Esophagus squamous epithelium (tissue), 5 donors: ENCODE results near the gene CACFD1. TPM values are rescaled to one million over a fixed set of nuclear protein-coding genes. Genes with fewer than 3 reads are reported as not detected.

Source experiments
- DNase-seq: peaks from one replicate; lab custom pipeline; 2025; lab: John Stamatoyannopoulos, UW
- H3K27ac ChIP-seq, 4 donors: fragments of 200-600 bp; sonication (generic); one replicate each; pipeline ENCODE4 v1.5.1; 2016 to 2019; ENCODE audit warnings: mild to moderate bottlenecking in 1 of 4
- H3K27me3 ChIP-seq, 4 donors: fragments of 200-600 bp; sonication (generic); 1 replicate in 3 of 4; 2 replicates in 1 of 4; pipeline versions ENCODE4 v1.5.1 to v1.6.0; 2017 to 2021; ENCODE audit warnings: antibody characterized with exemption in 1 of 4
- H3K36me3 ChIP-seq, 3 donors: fragments of 200-600 bp; sonication (generic); one replicate each; pipeline ENCODE4 v1.5.1; 2016 to 2019
- H3K4me1 ChIP-seq, 3 donors: fragments of 200-600 bp; sonication (generic); one replicate each; pipeline ENCODE4 v1.5.1; 2017 to 2019
- H3K4me3 ChIP-seq, 4 donors: fragments of 200-600 bp; sonication (generic); 1 replicate in 3 of 4; 2 replicates in 1 of 4; pipeline ENCODE4 v1.5.1; 2016 to 2019; ENCODE audit warnings: mild to moderate bottlenecking in 2 of 4, moderate library complexity in 1 of 4
- H3K9me3 ChIP-seq, 3 donors: fragments of 200-600 bp; sonication (generic); one replicate each; pipeline ENCODE4 v1.5.1; 2016 to 2019
- POLR2A ChIP-seq, 4 donors: fragments of 450-650 bp; IDR thresholded peaks; one replicate each; pipeline ENCODE4 v1.6.1; 2017; ENCODE audit warnings: antibody characterized with exemption in 4 of 4, mild to moderate bottlenecking in 4 of 4, moderate library complexity in 3 of 4
- WGBS, 2 donors: methylation state at CpG; one replicate each; pipeline ENCODE4 v1.1.5; 2018; 5-methylcytosine and 5-hydroxymethylcytosine counted together
- intact Hi-C: fragments of 100-400 bp; cut with DNase I; formaldehyde crosslinking; loops from one replicate; pipeline ENCODE4 v1.15.0; 2022
- total RNA-seq, 4 donors: library from RNA; depleted of rRNA; stranded (reverse); fragments of >200 nt; gene quantifications; one replicate each; pipeline ENCODE4 v1.1.0, GENCODE V29; 2016
- TF ChIP-seq, protein P1 (sequence below), 6 experiments: fragments of 450-650 bp in 4 of 6; fragments of 200-600 bp in 2 of 6; sonication (generic) in 2 of 6; IDR thresholded peaks; one replicate each; pipeline ENCODE4 v1.5.1; 2016 to 2019; ENCODE audit warnings: antibody characterized with exemption in 6 of 6, mild to moderate bottlenecking in 4 of 6, moderate library complexity in 4 of 6
- donor health status: DM: yes; HTN: yes; CAD: no.

CACFD1 gene
- total RNA-seq, 4 donors from 2014 or later: 5.9 to 13.7 (median 9.1) TPM

DNA sequence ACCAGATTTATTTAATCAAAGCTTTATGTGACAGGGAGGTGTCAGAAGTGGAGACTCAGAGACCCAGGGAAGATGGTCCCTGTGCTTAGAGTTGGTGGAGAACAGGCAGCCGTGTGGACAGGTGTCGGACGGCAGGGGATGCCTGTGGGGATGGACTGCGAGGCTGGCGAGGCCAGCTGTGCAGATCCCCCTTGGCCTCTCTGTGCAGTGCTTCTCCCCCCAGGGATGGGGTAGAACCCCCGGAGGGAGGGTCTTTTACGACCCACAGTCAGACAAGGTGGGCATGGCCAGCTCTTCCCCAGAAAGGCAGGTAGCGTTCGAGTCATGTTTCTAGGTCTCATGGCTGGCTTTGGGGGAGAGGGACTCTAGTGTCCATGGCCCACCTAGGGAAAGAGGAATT, 23.8 kb downstream of the CACFD1 start:
- H3K9me3 ChIP-seq: no peaks in the 10 kb centered on the region
- H3K4me1 ChIP-seq: peaks cover 14 to 41% (median 18%) of the 10 kb centered on the region in 3 donors
- TF ChIP-seq, protein P1, sequence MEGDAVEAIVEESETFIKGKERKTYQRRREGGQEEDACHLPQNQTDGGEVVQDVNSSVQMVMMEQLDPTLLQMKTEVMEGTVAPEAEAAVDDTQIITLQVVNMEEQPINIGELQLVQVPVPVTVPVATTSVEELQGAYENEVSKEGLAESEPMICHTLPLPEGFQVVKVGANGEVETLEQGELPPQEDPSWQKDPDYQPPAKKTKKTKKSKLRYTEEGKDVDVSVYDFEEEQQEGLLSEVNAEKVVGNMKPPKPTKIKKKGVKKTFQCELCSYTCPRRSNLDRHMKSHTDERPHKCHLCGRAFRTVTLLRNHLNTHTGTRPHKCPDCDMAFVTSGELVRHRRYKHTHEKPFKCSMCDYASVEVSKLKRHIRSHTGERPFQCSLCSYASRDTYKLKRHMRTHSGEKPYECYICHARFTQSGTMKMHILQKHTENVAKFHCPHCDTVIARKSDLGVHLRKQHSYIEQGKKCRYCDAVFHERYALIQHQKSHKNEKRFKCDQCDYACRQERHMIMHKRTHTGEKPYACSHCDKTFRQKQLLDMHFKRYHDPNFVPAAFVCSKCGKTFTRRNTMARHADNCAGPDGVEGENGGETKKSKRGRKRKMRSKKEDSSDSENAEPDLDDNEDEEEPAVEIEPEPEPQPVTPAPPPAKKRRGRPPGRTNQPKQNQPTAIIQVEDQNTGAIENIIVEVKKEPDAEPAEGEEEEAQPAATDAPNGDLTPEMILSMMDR (IDR thresholded peaks at IDR 0.05): no peak
- TF ChIP-seq POLR2A (IDR thresholded peaks at IDR 0.05): no peak
- H3K4me3 ChIP-seq: no peak overlapping the region
- peaks cover 0 to 50% (median 0%) of the 10 kb centered on the region in 4 donors for H3K27me3 ChIP-seq
- no peaks in the 10 kb centered on the region for H3K36me3 ChIP-seq
- intact Hi-C loops: no loop called here
- no peak overlapping the region for H3K27ac ChIP-seq
- DNase-seq: no peak
- 77 to 80% methylated on average over 2 to 9 of the region's 9 CpGs for WGBS, 2 donors

DNA sequence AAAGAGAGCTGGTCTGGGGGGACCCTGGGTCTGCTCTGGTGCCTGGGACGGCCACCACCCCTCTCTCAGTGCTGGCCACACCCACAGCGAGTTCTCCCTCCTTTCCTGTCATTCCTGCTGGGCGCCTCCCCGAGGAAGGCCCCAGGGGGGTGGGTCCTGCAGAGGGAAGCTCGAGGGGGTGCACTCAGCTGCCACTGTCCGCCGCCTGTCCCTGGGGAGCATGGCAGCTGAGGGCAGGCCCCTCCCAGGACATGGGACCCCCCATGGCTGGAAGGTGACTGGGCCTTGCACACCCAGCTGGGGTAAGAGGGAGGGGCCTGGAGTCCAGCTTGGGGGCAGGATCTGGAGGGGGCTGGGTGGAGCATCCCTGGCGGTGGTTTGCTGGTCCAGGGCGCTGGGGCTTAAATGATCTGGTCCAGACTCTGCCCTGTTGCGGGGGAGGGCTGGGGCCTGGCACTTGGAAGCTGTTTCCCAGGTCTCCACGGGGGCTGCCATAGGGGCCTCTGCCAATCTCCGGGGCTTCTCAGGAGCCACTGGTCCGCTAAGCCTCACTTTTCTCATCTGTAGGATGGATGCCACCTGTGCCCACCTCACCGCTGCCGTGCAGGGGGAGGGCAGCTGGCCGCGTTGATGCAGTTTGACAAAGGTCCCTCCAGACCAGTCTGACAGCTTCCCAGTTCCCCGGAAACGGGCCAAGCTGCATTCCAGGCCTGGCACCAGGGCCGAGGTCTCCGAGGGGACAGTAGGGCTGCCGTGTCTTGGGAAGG, 25.1 kb downstream of the CACFD1 start:
- H3K9me3 ChIP-seq: no peaks in the 10 kb centered on the region
- H3K4me3 ChIP-seq: no peak overlapping the region
- WGBS, 2 donors: no CpG with 5 or more reads among the region's 22 CpGs
- H3K36me3 ChIP-seq: no peaks in the 10 kb centered on the region
- intact Hi-C loops: loop anchor here (5.0 kb wide), 1 partner anchor 78 kb away; no protein-coding TSS in a partner anchor
- peaks cover 6 to 28% (median 6%) of the 10 kb centered on the region in 3 donors for H3K4me1 ChIP-seq
- DNase-seq: no peak
- TF ChIP-seq, protein P1 (IDR thresholded peaks at IDR 0.05): no peak
- no peak for TF ChIP-seq POLR2A (IDR thresholded peaks at IDR 0.05)
- H3K27ac ChIP-seq: no peak overlapping the region
- peaks cover 0 to 43% (median 0%) of the 10 kb centered on the region in 4 donors for H3K27me3 ChIP-seq

DNA sequence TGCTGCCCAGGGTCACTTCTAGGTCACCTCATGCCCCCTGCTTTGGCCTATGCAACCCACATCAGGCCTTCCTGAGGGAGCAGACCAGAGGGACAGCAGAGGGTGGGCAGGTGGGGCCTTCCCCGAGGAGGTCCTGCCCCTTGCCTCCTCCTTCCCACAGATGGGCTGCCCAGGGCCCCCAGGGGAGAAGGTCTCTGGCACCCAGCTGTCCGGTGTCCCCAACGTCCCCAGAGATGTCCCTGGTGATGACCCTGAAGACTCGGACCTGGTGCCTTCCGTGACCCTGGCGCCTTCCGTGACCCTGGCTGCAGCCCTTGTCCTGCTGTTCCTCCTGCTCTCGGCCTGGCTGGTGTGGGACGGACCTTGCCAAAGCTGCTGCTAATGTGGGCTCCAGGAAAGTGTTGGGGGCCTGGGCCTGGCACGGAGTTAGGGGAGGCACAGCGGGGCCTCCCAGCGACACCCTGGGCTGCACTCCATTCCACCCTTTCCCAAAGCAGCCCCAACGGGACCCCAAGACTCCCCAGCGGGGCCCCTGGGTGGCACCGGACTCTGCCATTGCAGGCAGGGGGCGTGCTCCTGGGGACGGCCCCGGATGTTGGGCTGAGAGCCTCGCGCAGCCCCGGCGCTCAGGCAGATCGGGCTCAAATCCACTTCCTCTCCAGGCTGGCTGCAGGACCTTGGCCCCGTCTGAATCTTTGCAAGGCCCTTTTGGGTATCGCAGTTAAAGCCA, 25.9 kb downstream of the CACFD1 start:
- peaks cover 0 to 42% (median 0%) of the 10 kb centered on the region in 4 donors for H3K27me3 ChIP-seq
- no peak overlapping the region for H3K4me3 ChIP-seq
- TF ChIP-seq POLR2A (IDR thresholded peaks at IDR 0.05): no peak
- TF ChIP-seq, protein P1 (IDR thresholded peaks at IDR 0.05): no peak
- H3K4me1 ChIP-seq: peaks cover 5 to 26% (median 6%) of the 10 kb centered on the region in 3 donors
- H3K9me3 ChIP-seq: no peaks in the 10 kb centered on the region
- DNase-seq: no peak
- no peak overlapping the region for H3K27ac ChIP-seq
- H3K36me3 ChIP-seq: no peaks in the 10 kb centered on the region
- WGBS, 2 donors: 33 to 95% methylated on average over 4 to 13 of the region's 25 CpGs
- intact Hi-C loops: loop anchor here (5.0 kb wide), 1 partner anchor 78 kb away; no protein-coding TSS in a partner anchor

DNA sequence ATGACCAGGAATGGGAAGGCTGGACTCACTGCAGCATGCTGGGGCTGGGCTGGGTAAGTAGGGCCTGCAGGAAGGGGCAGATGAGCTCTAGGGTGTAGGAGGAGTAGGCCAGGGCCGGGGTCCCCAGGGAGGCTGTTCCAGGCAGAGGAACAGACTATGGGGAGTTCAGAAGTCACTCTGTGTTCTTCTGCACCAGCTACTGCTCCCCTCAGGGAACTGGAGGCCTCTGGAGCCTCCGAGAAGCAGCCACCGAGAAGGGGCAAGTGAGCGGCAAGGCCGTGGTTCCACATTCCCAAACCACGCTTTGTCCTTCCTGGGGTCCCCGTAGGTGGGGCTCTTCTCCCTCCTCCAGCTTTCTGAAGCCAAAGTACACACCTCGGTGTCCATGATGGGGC, 27.6 kb downstream of the CACFD1 start:
- H3K4me3 ChIP-seq: no peak overlapping the region
- intact Hi-C loops: loop anchor here (5.0 kb wide), 1 partner anchor 80 kb away; no protein-coding TSS in a partner anchor
- DNase-seq: no peak
- WGBS, 2 donors: 84 to 92% methylated on average over 6 to 7 of the region's 8 CpGs
- peaks cover 12 to 37% (median 15%) of the 10 kb centered on the region in 3 donors for H3K4me1 ChIP-seq
- H3K9me3 ChIP-seq: no peaks in the 10 kb centered on the region
- TF ChIP-seq, protein P1 (IDR thresholded peaks at IDR 0.05): no peak
- TF ChIP-seq POLR2A (IDR thresholded peaks at IDR 0.05): no peak
- H3K27me3 ChIP-seq: peaks cover 0 to 48% (median 0%) of the 10 kb centered on the region in 4 donors
- H3K36me3 ChIP-seq: no peaks in the 10 kb centered on the region
- H3K27ac ChIP-seq: peak overlapping the region in 2 of 4 donors; percentile 32 to 62
